Measurements from ENCODE around the gene JMJD8. TPM values are rescaled to one million over a fixed set of nuclear protein-coding genes. Genes with fewer than 3 reads are reported as not detected.

JMJD8 gene
- total and polyA plus RNA-seq, 10 of the 15 experiments (the other 5 are each of a cell fraction or from before 2014, with no cell fraction given) = 1.00 to 50.4 (median 30.7) TPM

DNA sequence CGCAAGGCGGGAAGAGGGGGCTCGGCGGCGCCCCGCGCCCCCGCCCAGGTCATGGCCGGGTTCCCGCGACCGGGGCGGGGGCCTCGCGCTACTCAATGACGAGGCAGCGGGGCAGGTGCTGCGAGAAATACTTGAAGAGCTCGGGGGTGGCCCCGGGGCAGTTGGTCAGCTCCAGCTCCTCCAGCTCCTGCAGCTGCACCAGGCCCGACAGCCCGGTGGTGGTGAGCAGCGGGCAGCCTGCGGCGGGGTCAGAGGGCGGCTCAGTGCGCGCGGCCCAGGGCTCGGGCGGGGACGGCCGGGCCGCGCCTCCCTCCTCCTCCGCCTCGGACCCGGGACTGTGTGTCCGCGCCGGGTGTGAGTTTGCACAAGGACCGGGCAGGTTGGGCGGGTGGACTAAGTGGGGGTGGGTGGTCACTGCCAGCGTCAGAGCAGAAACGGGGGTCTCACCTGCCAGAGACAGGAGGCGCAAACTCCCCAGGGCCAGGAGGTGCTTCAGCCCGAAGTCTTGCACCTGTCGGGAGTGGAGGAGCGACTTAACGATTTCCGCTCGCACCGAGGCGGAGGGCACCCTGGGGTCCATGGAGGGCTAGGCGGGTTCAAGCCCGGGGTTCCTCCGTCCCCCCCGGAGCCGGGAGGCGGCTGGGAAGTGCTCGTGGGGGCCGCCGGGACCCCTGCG is 10.2 kb upstream of the JMJD8 start:
- ChIA-PET RAD21 (ENCODE audit: unreplicated experiment) (no interaction called here), CTCF (no interaction called here), POLR2A (interaction anchor here (0.7 to 2.0 kb wide), 3 partner anchors 21 to 42 kb away, joined by 3 to 7 read pairs (median 4); partner anchors contain the start of genes HAGHL and METRN), SMC1A (ENCODE audit: uncharacterized antibody, unreplicated experiment) (no interaction called here)
- WGBS (ENCODE audit: insufficient coverage, insufficient replicate concordance, low lambda C conversion rate, missing lambda C conversion rate) = 30% methylated on average over 53 of the region's 64 CpGs
- BruUV-seq (replicated peaks) = no TSS peak
- Histone ChIP-seq H3K4me3 (no peak overlapping the region), H3K4me1 (ENCODE audit: control insufficient read depth, insufficient read depth, low read length) (peaks cover 10% of the 10 kb centered on the region), H3K9ac (ENCODE audit: control insufficient read depth, insufficient read depth, low read length) (no peak overlapping the region), H2AFZ (ENCODE audit: control insufficient read depth, low read depth, low read length) (no peak overlapping the region), H3K27me3 (replicated peaks in 1 of 2; ENCODE audit: control insufficient read depth in 2 of 2, insufficient read depth in 2 of 2, low read length in 1 of 2) (peaks cover 2 to 6% of the 10 kb centered on the region in 2 experiments; a peak in 3 of 4 replicates), H3K27ac (ENCODE audit: control insufficient read depth, insufficient read depth) (no peak overlapping the region), H4K20me1 (ENCODE audit: control insufficient read depth, insufficient read depth) (no peaks in the 10 kb centered on the region), H3K36me3 (ENCODE audit: control insufficient read depth in 2 of 2, insufficient read depth in 2 of 2, low read length in 1 of 2) (no peaks in the 10 kb centered on the region), H3K4me2 (ENCODE audit: control insufficient read depth, insufficient read depth) (peak overlapping the region; percentile 89), H3K79me2 (ENCODE audit: control insufficient read depth, insufficient read depth, low read length) (peaks cover 8% of the 10 kb centered on the region), H3K9me3 (replicated peaks; ENCODE audit: control insufficient read depth, insufficient read depth, low read length) (no peaks in the 10 kb centered on the region; the same call in 2 of the 3 replicates)
- in situ Hi-C loops (cut with MboI) (no loop called here), intact Hi-C loops (cut with micrococcal nuclease; ENCODE audit: unreplicated experiment) (no loop called here)
- FAIRE-seq = no peak
- no peak for TF ChIP-seq MEF2A (IDR thresholded peaks at IDR 0.05; ENCODE audit: insufficient read depth, low read depth, low read length)
- no peak for TF ChIP-seq RBBP5 (conservative IDR thresholded peaks at IDR 0.05)
- peak; percentile 50 for TF ChIP-seq SUZ12 (IDR thresholded peaks at IDR 0.05; ENCODE audit: unreplicated experiment)
- peak; percentile 74 for TF ChIP-seq NR2F1 (conservative IDR thresholded peaks at IDR 0.05)
- TF ChIP-seq CEBPB (IDR thresholded peaks at IDR 0.05; ENCODE audit: borderline replicate concordance in 1 of 2, low read depth in 2 of 2, low read length in 2 of 2) = no peak
- no peak for TF ChIP-seq HDAC2 (IDR thresholded peaks at IDR 0.05)
- TF ChIP-seq, protein P1, sequence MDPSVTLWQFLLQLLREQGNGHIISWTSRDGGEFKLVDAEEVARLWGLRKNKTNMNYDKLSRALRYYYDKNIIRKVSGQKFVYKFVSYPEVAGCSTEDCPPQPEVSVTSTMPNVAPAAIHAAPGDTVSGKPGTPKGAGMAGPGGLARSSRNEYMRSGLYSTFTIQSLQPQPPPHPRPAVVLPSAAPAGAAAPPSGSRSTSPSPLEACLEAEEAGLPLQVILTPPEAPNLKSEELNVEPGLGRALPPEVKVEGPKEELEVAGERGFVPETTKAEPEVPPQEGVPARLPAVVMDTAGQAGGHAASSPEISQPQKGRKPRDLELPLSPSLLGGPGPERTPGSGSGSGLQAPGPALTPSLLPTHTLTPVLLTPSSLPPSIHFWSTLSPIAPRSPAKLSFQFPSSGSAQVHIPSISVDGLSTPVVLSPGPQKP (IDR thresholded peaks at IDR 0.05; ENCODE audit: low read depth, low read length) = no peak
- TF ChIP-seq NR2C1 (IDR thresholded peaks at IDR 0.05) = peak; percentile 24; the same call in 1 of the 2 replicates
- TF ChIP-seq ETV6 (conservative IDR thresholded peaks at IDR 0.05 in 1 of 2, IDR thresholded peaks at IDR 0.05 in 1 of 2; ENCODE audit: borderline replicate concordance in 1 of 2, low read depth in 1 of 2) = no peak
- TF ChIP-seq ATF7 (IDR thresholded peaks at IDR 0.05; ENCODE audit: low read depth) = no peak
- TF ChIP-seq, protein P2, sequence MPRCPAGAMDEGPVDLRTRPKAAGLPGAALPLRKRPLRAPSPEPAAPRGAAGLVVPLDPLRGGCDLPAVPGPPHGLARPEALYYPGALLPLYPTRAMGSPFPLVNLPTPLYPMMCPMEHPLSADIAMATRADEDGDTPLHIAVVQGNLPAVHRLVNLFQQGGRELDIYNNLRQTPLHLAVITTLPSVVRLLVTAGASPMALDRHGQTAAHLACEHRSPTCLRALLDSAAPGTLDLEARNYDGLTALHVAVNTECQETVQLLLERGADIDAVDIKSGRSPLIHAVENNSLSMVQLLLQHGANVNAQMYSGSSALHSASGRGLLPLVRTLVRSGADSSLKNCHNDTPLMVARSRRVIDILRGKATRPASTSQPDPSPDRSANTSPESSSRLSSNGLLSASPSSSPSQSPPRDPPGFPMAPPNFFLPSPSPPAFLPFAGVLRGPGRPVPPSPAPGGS (IDR thresholded peaks at IDR 0.05; ENCODE audit: borderline replicate concordance, insufficient read depth, low read depth, low read length, poor library complexity, severe bottlenecking) = no peak
- no peak for TF ChIP-seq SMARCA5 (IDR thresholded peaks at IDR 0.05)
- TF ChIP-seq DPF2 (IDR thresholded peaks at IDR 0.05) = peak; percentile 59; the same call in 1 of the 2 replicates
- no peak for TF ChIP-seq CREM (IDR thresholded peaks at IDR 0.05; ENCODE audit: low read depth)
- no peak for TF ChIP-seq CREB1 (IDR thresholded peaks at IDR 0.05; ENCODE audit: low read depth)
- TF ChIP-seq, protein P3, sequence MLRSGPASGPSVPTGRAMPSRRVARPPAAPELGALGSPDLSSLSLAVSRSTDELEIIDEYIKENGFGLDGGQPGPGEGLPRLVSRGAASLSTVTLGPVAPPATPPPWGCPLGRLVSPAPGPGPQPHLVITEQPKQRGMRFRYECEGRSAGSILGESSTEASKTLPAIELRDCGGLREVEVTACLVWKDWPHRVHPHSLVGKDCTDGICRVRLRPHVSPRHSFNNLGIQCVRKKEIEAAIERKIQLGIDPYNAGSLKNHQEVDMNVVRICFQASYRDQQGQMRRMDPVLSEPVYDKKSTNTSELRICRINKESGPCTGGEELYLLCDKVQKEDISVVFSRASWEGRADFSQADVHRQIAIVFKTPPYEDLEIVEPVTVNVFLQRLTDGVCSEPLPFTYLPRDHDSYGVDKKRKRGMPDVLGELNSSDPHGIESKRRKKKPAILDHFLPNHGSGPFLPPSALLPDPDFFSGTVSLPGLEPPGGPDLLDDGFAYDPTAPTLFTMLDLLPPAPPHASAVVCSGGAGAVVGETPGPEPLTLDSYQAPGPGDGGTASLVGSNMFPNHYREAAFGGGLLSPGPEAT (IDR thresholded peaks at IDR 0.05; ENCODE audit: low read depth) = no peak
- TF ChIP-seq HDGF (IDR thresholded peaks at IDR 0.05) = no peak
- no peak for TF ChIP-seq STAT3 (IDR thresholded peaks at IDR 0.05; ENCODE audit: low read depth, low read length)
- DNase-seq (ENCODE audit: low read depth, low spot score) = no peak
- peak; percentile 6; the same call in 1 of the 3 replicates for ATAC-seq
